IMR-90 (cell line): Measurements from ENCODE around the gene GPLD1. TPM values are rescaled to one million over a fixed set of nuclear protein-coding genes. Genes with fewer than 3 reads are reported as not detected.

Experiments
- ATAC-seq: fragments of 200-7000 bp; cut with Tn5 transposase; 2 replicates; pipeline ENCODE4 v1.9.1; 2020; ENCODE audit warnings: low read depth, mild to moderate bottlenecking, moderate library complexity
- BruUV-seq: library from RNA; stranded (reverse); fragments of 400-500 nt; replicated peaks from 2 replicates; lab custom pipeline; 2021; lab: Mats Ljungman, UMichigan
- CTCF ChIA-PET: fragments of 300-600 bp; formaldehyde crosslinking; extraction: SDS; loops from one replicate; lab custom pipeline; 2021; ENCODE audit warnings: antibody characterized with exemption; lab: Yijun Ruan, JAX
- POLR2A ChIA-PET: fragments of 300-600 bp; sonication (Branson Sonifier 250); formaldehyde crosslinking; loops from one replicate; lab custom pipeline; 2022; ENCODE audit warnings: antibody characterized with exemption; ENCODE audit not compliant: unreplicated experiment; lab: Charles Lee
- DNase-seq: peaks from one replicate; pipeline ENCODE4 v3.0.0; 2013
- H2AFZ ChIP-seq: replicated peaks from 2 replicates; pipeline ENCODE3; 2013; ENCODE audit warnings: low read length, mild to moderate bottlenecking; ENCODE audit not compliant: poor library complexity
- H2AK5ac ChIP-seq: 2 replicates; pipeline ENCODE4 v1.6.1; 2013; ENCODE audit warnings: low read depth, low read length, inconsistent platforms
- H2AK9ac ChIP-seq: replicated peaks from 2 replicates; pipeline ENCODE3; 2013; ENCODE audit warnings: mild to moderate bottlenecking, low read depth, low read length, moderate library complexity; ENCODE audit not compliant: poor library complexity
- H2BK120ac ChIP-seq: 2 replicates; pipeline ENCODE4 v1.6.1; 2013; ENCODE audit warnings: low read depth, low read length, inconsistent platforms
- H2BK15ac ChIP-seq: 3 replicates; pipeline ENCODE4 v1.6.1; 2013; ENCODE audit warnings: low read depth, low read length, inconsistent platforms
- H2BK20ac ChIP-seq: 2 replicates; pipeline ENCODE4 v1.6.1; 2013; ENCODE audit warnings: low read depth, mild to moderate bottlenecking, inconsistent platforms, low read length, moderate library complexity
- H2BK5ac ChIP-seq: 2 replicates; pipeline ENCODE4 v1.6.1; 2013; ENCODE audit warnings: mild to moderate bottlenecking, low read depth, low read length, inconsistent platforms; ENCODE audit not compliant: poor library complexity, severe bottlenecking
- H3K14ac ChIP-seq: replicated peaks from 2 replicates; pipeline ENCODE4 v1.6.1; 2013; ENCODE audit warnings: low read depth, low read length, inconsistent platforms
- H3K18ac ChIP-seq: 2 replicates; pipeline ENCODE4 v1.6.1; 2013; ENCODE audit warnings: low read depth, low read length, control low read depth
- H3K23ac ChIP-seq: 2 replicates; pipeline ENCODE4 v1.6.1; 2013; ENCODE audit warnings: low read depth, low read length, inconsistent platforms
- H3K27ac ChIP-seq: 2 replicates; pipeline ENCODE4 v1.5.1; 2013; ENCODE audit warnings: mild to moderate bottlenecking, control low read depth, low read length; ENCODE audit not compliant: insufficient read depth
- H3K27me3 ChIP-seq: 2 replicates; pipeline ENCODE4 v1.6.1; 2013; ENCODE audit warnings: low read length; ENCODE audit not compliant: control insufficient read depth, insufficient read depth
- H3K36me3 ChIP-seq: 2 replicates; pipeline ENCODE4 v1.6.1; 2013; ENCODE audit warnings: low read length, mixed read lengths; ENCODE audit not compliant: control insufficient read depth, insufficient read depth
- H3K4ac ChIP-seq: 2 replicates; pipeline ENCODE4 v1.6.1; 2013; ENCODE audit warnings: low read depth, low read length, inconsistent platforms
- H3K4me1 ChIP-seq: 2 replicates; pipeline ENCODE4 v1.6.1; 2013; ENCODE audit warnings: low read length, mixed read lengths; ENCODE audit not compliant: control insufficient read depth, insufficient read depth
- H3K4me2 ChIP-seq: 2 replicates; pipeline ENCODE4 v1.6.1; 2013; ENCODE audit warnings: low read depth, mild to moderate bottlenecking, control low read depth, low read length, moderate library complexity
- H3K4me3 ChIP-seq: 2 replicates; pipeline ENCODE4 v1.5.1; 2013; ENCODE audit warnings: low read depth, mild to moderate bottlenecking, control low read depth, low read length, moderate library complexity; ENCODE audit not compliant: insufficient read depth
- H3K56ac ChIP-seq: 2 replicates; pipeline ENCODE4 v1.6.1; 2013; ENCODE audit warnings: low read length, inconsistent platforms; ENCODE audit not compliant: insufficient read depth; ENCODE audit errors: extremely low read depth
- H3K79me1 ChIP-seq, 2 experiments: 2 replicates each; pipeline ENCODE4 v1.6.1; 2013; ENCODE audit warnings: low read length in 2 of 2, inconsistent platforms in 1 of 2, low read depth in 1 of 2
- H3K9ac ChIP-seq: 2 replicates; pipeline ENCODE4 v1.6.1; 2013; ENCODE audit warnings: low read depth, low read length, control low read depth
- H3K9me1 ChIP-seq: 2 replicates; pipeline ENCODE4 v1.6.1; 2013; ENCODE audit warnings: low read length, inconsistent platforms; ENCODE audit not compliant: insufficient read depth
- H3K9me3 ChIP-seq: 2 replicates; pipeline ENCODE4 v1.6.1; 2013; ENCODE audit warnings: low read length; ENCODE audit not compliant: control insufficient read depth, insufficient read depth
- H4K20me1 ChIP-seq: 2 replicates; pipeline ENCODE4 v1.6.1; 2013; ENCODE audit warnings: low read length, inconsistent platforms; ENCODE audit not compliant: insufficient read depth
- H4K5ac ChIP-seq: 2 replicates; pipeline ENCODE4 v1.6.1; 2013; ENCODE audit warnings: mild to moderate bottlenecking, low read depth, low read length, control low read depth
- H4K8ac ChIP-seq, 2 experiments: 2 replicates each; pipeline ENCODE4 v1.6.1; 2013; ENCODE audit warnings: low read depth in 2 of 2, low read length in 2 of 2, control low read depth in 1 of 2, inconsistent platforms in 1 of 2
- H4K91ac ChIP-seq: 2 replicates; pipeline ENCODE4 v1.6.1; 2013; ENCODE audit warnings: low read depth, low read length, inconsistent platforms; ENCODE audit not compliant: insufficient read depth
- BHLHE40 ChIP-seq: fragments of 150-350 bp; IDR thresholded peaks from 2 replicates; pipeline ENCODE4 v1.6.1; 2016; ENCODE audit warnings: mild to moderate bottlenecking, low read depth, low read length
- CEBPB ChIP-seq: IDR thresholded peaks from 2 replicates; pipeline ENCODE4 v1.6.1; 2012; ENCODE audit warnings: low read depth, low read length, improper control_type of control experiment
- CHD1 ChIP-seq: IDR thresholded peaks from 2 replicates; pipeline ENCODE4 v1.6.1; 2012; ENCODE audit warnings: low read depth, low read length, improper control_type of control experiment
- CTCF ChIP-seq: conservative IDR thresholded peaks from 2 replicates; pipeline ENCODE4 v1.5.1; 2012; ENCODE audit warnings: mild to moderate bottlenecking, low read depth, low read length, improper control_type of control experiment
- ELK1 ChIP-seq: fragments of 150-350 bp; IDR thresholded peaks from 2 replicates; pipeline ENCODE4 v1.6.1; 2016; ENCODE audit warnings: low read depth, mild to moderate bottlenecking, low read length, moderate library complexity, borderline replicate concordance
- FOS ChIP-seq: fragments of 150-350 bp; IDR thresholded peaks from 2 replicates; pipeline ENCODE4 v1.6.1; 2016; ENCODE audit warnings: low read depth, low read length
- MAFK ChIP-seq: IDR thresholded peaks from 2 replicates; pipeline ENCODE4 v1.6.1; 2012; ENCODE audit warnings: low read depth, low read length, improper control_type of control experiment
- MAZ ChIP-seq: IDR thresholded peaks from 2 replicates; pipeline ENCODE4 v1.6.1; 2012; ENCODE audit warnings: low read depth, mild to moderate bottlenecking, low read length, improper control_type of control experiment, moderate library complexity, borderline replicate concordance
- MXI1 ChIP-seq: IDR thresholded peaks from 2 replicates; pipeline ENCODE4 v1.6.1; 2012; ENCODE audit warnings: low read depth, mild to moderate bottlenecking, low read length, moderate library complexity, borderline replicate concordance
- NFE2L2 ChIP-seq: fragments of 150-350 bp; IDR thresholded peaks from 2 replicates; pipeline ENCODE4 v1.6.1; 2016; ENCODE audit warnings: low read depth, mild to moderate bottlenecking, low read length
- POLR2A ChIP-seq: IDR thresholded peaks from 2 replicates; pipeline ENCODE4 v1.6.1; 2012; ENCODE audit warnings: mild to moderate bottlenecking, low read depth, low read length
- RAD21 ChIP-seq: IDR thresholded peaks from 2 replicates; pipeline ENCODE4 v1.6.1; 2012; ENCODE audit warnings: low read length, improper control_type of control experiment
- RCOR1 ChIP-seq: IDR thresholded peaks from 2 replicates; pipeline ENCODE4 v1.6.1; 2012; ENCODE audit warnings: mild to moderate bottlenecking, low read length, improper control_type of control experiment; ENCODE audit not compliant: insufficient replicate concordance
- RFX5 ChIP-seq: IDR thresholded peaks from 2 replicates; pipeline ENCODE4 v1.8.0; 2012; ENCODE audit warnings: low read depth, mild to moderate bottlenecking, low read length, moderate library complexity
- SMC3 ChIP-seq: fragments of 150-350 bp; IDR thresholded peaks from 2 replicates; pipeline ENCODE4 v1.6.1; 2016; ENCODE audit warnings: low read depth, mild to moderate bottlenecking, antibody characterized with exemption, low read length, moderate library complexity
- USF2 ChIP-seq: fragments of 150-350 bp; IDR thresholded peaks from 2 replicates; pipeline ENCODE4 v1.6.1; 2017; ENCODE audit warnings: mild to moderate bottlenecking, antibody characterized with exemption, low read length, low read depth
- WGBS, 2 experiments: methylation state at CpG; one replicate each; pipeline versions ENCODE4 v1.1.5 to v1.1.7; 2013; ENCODE audit warnings: missing lambda C conversion rate in 2 of 2; ENCODE audit not compliant: insufficient read length in 1 of 2; ENCODE audit errors: extremely low coverage in 2 of 2; 5-methylcytosine and 5-hydroxymethylcytosine counted together
- dilution Hi-C: fragments of 300-500 bp; cut with HindIII; formaldehyde crosslinking; loops from one replicate; pipeline ENCODE4 v1.14.3; 2018; ENCODE audit warnings: low sequenced_read_pairs; ENCODE audit not compliant: unreplicated experiment
- in situ Hi-C: fragments of 300-500 bp; cut with MboI; formaldehyde crosslinking; loops from 3 replicates; pipeline ENCODE4 v1.14.3; 2019; ENCODE audit warnings: low sequenced_read_pairs, inconsistent platforms, mixed read lengths
- intact Hi-C: fragments of 100-400 bp; cut with micrococcal nuclease; formaldehyde crosslinking; loops from 2 replicates; pipeline ENCODE4 v1.10.0; 2022
- polyA plus RNA-seq, 3 experiments: library from polyadenylated mRNA; depleted of rRNA; stranded (reverse); fragments of >200 nt; gene quantifications; 2 replicates each; pipeline ENCODE4 v1.2.3, GENCODE V29; 2012; ENCODE audit warnings: low replicate concordance in 1 of 3
- total RNA-seq: library from RNA; depleted of rRNA; stranded (reverse); fragments of >200 nt; gene quantifications from 2 replicates; pipeline ENCODE4 v1.2.3, GENCODE V29; 2012

GPLD1 gene
- total and polyA plus RNA-seq, 2 of the 4 experiments (the other 2 are of a cell fraction) = 0.05 to 0.18 TPM

GRCh38 chr6:24415753-24416152, 73.6 kb downstream of the GPLD1 start:
- Histone ChIP-seq H3K9me1 (no peaks in the 10 kb centered on the region), H2BK120ac (no peak overlapping the region), H3K14ac (no peak overlapping the region), H3K4me1 (no peaks in the 10 kb centered on the region), H3K9ac (no peak overlapping the region), H3K27me3 (no peaks in the 10 kb centered on the region), H2AK9ac (no peak overlapping the region), H4K8ac (no peak overlapping the region), H3K4ac (no peak overlapping the region), H3K4me3 (no peak overlapping the region), H2AK5ac (no peak overlapping the region), H3K4me2 (no peak overlapping the region), H2AFZ (no peak overlapping the region), H3K79me1 (peaks cover 3% of the 10 kb centered on the region in 2 experiments; a peak in 2 of 4 replicates), H4K91ac (no peak overlapping the region), H3K56ac (no peak overlapping the region), H2BK15ac (no peak overlapping the region), H3K9me3 (no peaks in the 10 kb centered on the region), H2BK20ac (no peak overlapping the region), H4K20me1 (no peaks in the 10 kb centered on the region), H2BK5ac (no peak overlapping the region), H3K36me3 (peaks cover 37% of the 10 kb centered on the region), H3K23ac (no peak overlapping the region), H3K27ac (no peak overlapping the region), H3K18ac (no peak overlapping the region), H4K5ac (no peak overlapping the region)
- CTCF ChIA-PET = no interaction called here
- dilution Hi-C loops = no loop called here
- BruUV-seq = no TSS peak
- intact Hi-C loops = no loop called here
- no peak for ATAC-seq
- in situ Hi-C loops = no loop called here
- no CpG with 5 or more reads among the region's 4 CpGs for WGBS, 2 experiments
- no peak for DNase-seq
- POLR2A ChIA-PET = no interaction called here
- TF ChIP-seq MXI1 (no peak), USF2 (no peak), NFE2L2 (no peak), BHLHE40 (no peak), RAD21 (no peak), POLR2A (no peak), FOS (no peak), MAZ (no peak), RFX5 (no peak), CHD1 (no peak), CTCF (no peak), MAFK (no peak), ELK1 (no peak), SMC3 (no peak), RCOR1 (no peak), CEBPB (no peak)
